Spleen (tissue), 7 donors: ENCODE results near the gene ANKRD13A.

ENCODE experiments used
- POLR2A ChIP-seq, 3 donors: fragments of 450-650 bp; IDR thresholded peaks; one replicate each; pipeline ENCODE4 v1.5.1; 2017; ENCODE audit warnings: antibody characterized with exemption in 3 of 3, mild to moderate bottlenecking in 1 of 3
- POLR2AphosphoS5 ChIP-seq, 3 donors: sonication (generic); formaldehyde crosslinking; IDR thresholded peaks; one replicate each; pipeline ENCODE4 v1.5.1; 2017; ENCODE audit warnings: antibody characterized with exemption in 3 of 3
- TF ChIP-seq, protein P1 (sequence below), 11 experiments: fragments of 200-600 bp in 7 of 11; fragments of 450-650 bp in 4 of 11; sonication (generic) in 4 of 11; IDR thresholded peaks in 8 of 11; conservative IDR thresholded peaks in 3 of 11; 1 replicate in 7 of 11; 2 replicates in 4 of 11; pipeline versions ENCODE4 v1.4.0 to v1.8.0; 2016 to 2021; ENCODE audit warnings: antibody characterized with exemption in 11 of 11, inconsistent platforms in 4 of 11, mild to moderate bottlenecking in 1 of 11
- donor health status: DM: no; HTN: no; CAD: no; lungs with moderate emphysema.
- donor health status: DM: no; HTN: no; CAD: no.
- donor health status: DM: no; HTN: no; CAD: no.

DNA sequence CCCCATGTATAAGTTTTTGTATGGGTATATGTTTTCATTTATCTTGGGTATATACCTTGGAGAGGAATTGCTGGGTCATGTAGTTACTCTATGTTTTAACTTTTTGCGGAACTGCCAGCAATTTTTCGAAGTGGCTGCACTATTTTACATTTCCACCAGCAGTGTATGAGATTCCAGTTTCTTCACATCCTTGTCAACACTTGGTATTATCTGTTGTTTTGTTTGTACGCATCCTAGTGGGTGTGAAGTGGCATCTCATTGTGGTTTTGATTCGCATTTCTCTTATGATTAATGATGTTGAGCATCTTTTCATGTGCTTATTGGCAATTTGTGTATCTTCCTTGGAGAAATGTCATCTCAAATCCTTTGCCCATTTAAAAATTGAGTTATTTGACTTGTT is 6.9 kb downstream of the ANKRD13A start:
- TF ChIP-seq, protein P1, sequence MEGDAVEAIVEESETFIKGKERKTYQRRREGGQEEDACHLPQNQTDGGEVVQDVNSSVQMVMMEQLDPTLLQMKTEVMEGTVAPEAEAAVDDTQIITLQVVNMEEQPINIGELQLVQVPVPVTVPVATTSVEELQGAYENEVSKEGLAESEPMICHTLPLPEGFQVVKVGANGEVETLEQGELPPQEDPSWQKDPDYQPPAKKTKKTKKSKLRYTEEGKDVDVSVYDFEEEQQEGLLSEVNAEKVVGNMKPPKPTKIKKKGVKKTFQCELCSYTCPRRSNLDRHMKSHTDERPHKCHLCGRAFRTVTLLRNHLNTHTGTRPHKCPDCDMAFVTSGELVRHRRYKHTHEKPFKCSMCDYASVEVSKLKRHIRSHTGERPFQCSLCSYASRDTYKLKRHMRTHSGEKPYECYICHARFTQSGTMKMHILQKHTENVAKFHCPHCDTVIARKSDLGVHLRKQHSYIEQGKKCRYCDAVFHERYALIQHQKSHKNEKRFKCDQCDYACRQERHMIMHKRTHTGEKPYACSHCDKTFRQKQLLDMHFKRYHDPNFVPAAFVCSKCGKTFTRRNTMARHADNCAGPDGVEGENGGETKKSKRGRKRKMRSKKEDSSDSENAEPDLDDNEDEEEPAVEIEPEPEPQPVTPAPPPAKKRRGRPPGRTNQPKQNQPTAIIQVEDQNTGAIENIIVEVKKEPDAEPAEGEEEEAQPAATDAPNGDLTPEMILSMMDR (IDR thresholded peaks at IDR 0.05 in 8 of 11, conservative IDR thresholded peaks at IDR 0.05 in 3 of 11): no peak
- no peak for TF ChIP-seq POLR2A (IDR thresholded peaks at IDR 0.05)
- TF ChIP-seq POLR2AphosphoS5 (IDR thresholded peaks at IDR 0.05): no peak
